SH-SY5Y (cell line): Measurements from ENCODE around the gene LRRC39.

Source experiments
- GATA2 ChIP-seq: IDR thresholded peaks from 2 replicates; pipeline ENCODE4 v1.6.1; 2011; ENCODE audit warnings: mild to moderate bottlenecking, low read depth, low read length
- GATA3 ChIP-seq: IDR thresholded peaks from 2 replicates; pipeline ENCODE4 v1.6.1; 2011; ENCODE audit warnings: low read depth, mild to moderate bottlenecking, low read length, moderate library complexity

GRCh38 chr1:100178091-100178490 is at the start of gene LRRC39:
- TF ChIP-seq GATA3, result no peak
- no peak for TF ChIP-seq GATA2
